HCT116 (cell line): ENCODE results near the gene PON3. TPM values are rescaled to one million over a fixed set of nuclear protein-coding genes. Genes with fewer than 3 reads are reported as not detected.

Source experiments
- ATAC-seq: fragments of 200-7000 bp; cut with Tn5 transposase; 2 replicates; pipeline ENCODE4 v1.9.1; 2020; ENCODE audit warnings: mild to moderate bottlenecking, moderate library complexity
- BruUV-seq: library from RNA; stranded (reverse); fragments of 400-500 nt; replicated peaks from 2 replicates; lab custom pipeline; 2021; lab: Mats Ljungman, UMichigan
- CTCF ChIA-PET: fragments of 300-600 bp; sonication (Branson Sonifier 250); formaldehyde crosslinking; loops from one replicate; lab custom pipeline; 2021; ENCODE audit warnings: antibody characterized with exemption; lab: Charles Lee
- POLR2A ChIA-PET: fragments of 300-600, 350-600 bp; sonication (Branson Sonifier 250); formaldehyde crosslinking; loops from one replicate; lab custom pipeline; 2021; ENCODE audit warnings: antibody characterized with exemption; lab: Charles Lee
- RAD21 ChIA-PET, 2 experiments: fragments of 300-600 bp; sonication (Branson Sonifier 250); formaldehyde crosslinking; loops; one replicate each; lab custom pipeline; 2023; ENCODE audit warnings: low total read pairs in 2 of 2; ENCODE audit not compliant: uncharacterized antibody in 2 of 2, unreplicated experiment in 2 of 2, low non-redundant PET in 1 of 2; lab: Charles Lee
- DNase-seq: peaks from one replicate; pipeline ENCODE4 v3.0.0-alpha.2; 2010; ENCODE audit warnings: low read depth, low spot score
- H2AFZ ChIP-seq: fragments of 200-600 bp; shearing (Covaris generic), sonication (generic); 2 replicates; pipeline ENCODE4 v1.6.1; 2017; ENCODE audit warnings: low read depth, mixed run types, mixed read lengths, antibody characterized with exemption, low read length; ENCODE audit not compliant: poor library complexity, severe bottlenecking
- H3K27ac ChIP-seq: 2 replicates; pipeline ENCODE4 v1.5.1; 2012; ENCODE audit warnings: low read depth, low read length
- H3K27me3 ChIP-seq: fragments of 200-600 bp; sonication (generic); 2 replicates; pipeline ENCODE4 v1.6.1; 2016; ENCODE audit warnings: mixed run types, low read length, mixed read lengths; ENCODE audit not compliant: insufficient read depth
- H3K36me3 ChIP-seq, 2 experiments: fragments of 200-500 bp in 1 of 2; fragments of 200-600 bp in 1 of 2; sonication (Bioruptor generic) in 1 of 2; sonication (generic) in 1 of 2; 2 replicates each; pipeline versions ENCODE4 v1.5.1 to v1.6.1; 2014 to 2016; ENCODE audit warnings: low read length in 2 of 2, inconsistent platforms in 1 of 2, mixed read lengths in 1 of 2, mixed run types in 1 of 2; ENCODE audit not compliant: insufficient read depth in 2 of 2, control insufficient read depth in 1 of 2
- H3K4me1 ChIP-seq, 2 experiments: fragments of 200-600 bp in 1 of 2; sonication (generic) in 1 of 2; 2 replicates each; pipeline versions ENCODE4 v1.5.1 to v1.6.1; 2012 to 2017; ENCODE audit warnings: low read length in 2 of 2, inconsistent platforms in 1 of 2, mild to moderate bottlenecking in 1 of 2, mixed read lengths in 1 of 2, mixed run types in 1 of 2, moderate library complexity in 1 of 2; ENCODE audit not compliant: insufficient read depth in 2 of 2, control insufficient read depth in 1 of 2
- H3K4me2 ChIP-seq: fragments of 200-600 bp; sonication (generic); 2 replicates; pipeline ENCODE4 v1.6.1; 2017; ENCODE audit warnings: mixed run types, low read length, mixed read lengths
- H3K4me3 ChIP-seq, 2 experiments: fragments of 200-600 bp in 1 of 2; sonication (generic) in 1 of 2; replicated peaks in 1 of 2; 2 replicates each; pipeline ENCODE4 v1.5.1; 2011 to 2016; ENCODE audit warnings: low read length in 2 of 2, control low read depth in 1 of 2, low read depth in 1 of 2, mild to moderate bottlenecking in 1 of 2, mixed read lengths in 1 of 2, mixed run types in 1 of 2
- H3K79me2 ChIP-seq: fragments of 200-600 bp; sonication (generic); 2 replicates; pipeline ENCODE4 v1.6.1; 2017; ENCODE audit warnings: mild to moderate bottlenecking, mixed run types, low read length, moderate library complexity, mixed read lengths; ENCODE audit not compliant: insufficient read depth
- H3K9ac ChIP-seq: fragments of 200-600 bp; sonication (generic); 2 replicates; pipeline ENCODE4 v1.6.1; 2016; ENCODE audit warnings: low read length, mixed read lengths
- H3K9me2 ChIP-seq: fragments of 200-600 bp; sonication (generic), shearing (Covaris generic); 2 replicates; pipeline ENCODE4 v1.6.1; 2017; ENCODE audit warnings: mixed run types, mild to moderate bottlenecking, moderate library complexity; ENCODE audit not compliant: insufficient read depth
- H3K9me3 ChIP-seq, 2 experiments: fragments of 200-500 bp in 1 of 2; fragments of 200-600 bp in 1 of 2; sonication (Bioruptor generic) in 1 of 2; sonication (generic) in 1 of 2; 2 replicates each; pipeline ENCODE4 v1.6.1; 2014 to 2017; ENCODE audit warnings: low read length in 2 of 2, mixed read lengths in 2 of 2, inconsistent platforms in 1 of 2, low read depth in 1 of 2, mild to moderate bottlenecking in 1 of 2, mixed run types in 1 of 2, moderate library complexity in 1 of 2; ENCODE audit not compliant: control insufficient read depth in 1 of 2, insufficient read depth in 1 of 2
- H4K20me1 ChIP-seq: fragments of 200-600 bp; sonication (generic), shearing (Covaris generic); 2 replicates; pipeline ENCODE4 v1.6.1; 2017; ENCODE audit warnings: mixed run types, mild to moderate bottlenecking, moderate library complexity; ENCODE audit not compliant: insufficient read depth
- ELF1 ChIP-seq: IDR thresholded peaks from 2 replicates; pipeline ENCODE4 v1.6.1; 2012; ENCODE audit warnings: low read depth, borderline replicate concordance
- FOSL1 ChIP-seq: IDR thresholded peaks from 2 replicates; pipeline ENCODE4 v1.6.1; 2012; ENCODE audit warnings: low read depth
- MAX ChIP-seq: IDR thresholded peaks from 2 replicates; pipeline ENCODE4 v1.6.1; 2012
- RAD21 ChIP-seq: IDR thresholded peaks from 2 replicates; pipeline ENCODE4 v1.6.1; 2012; ENCODE audit warnings: low read depth, mild to moderate bottlenecking
- REST ChIP-seq: IDR thresholded peaks from 2 replicates; pipeline ENCODE4 v1.6.1; 2012; ENCODE audit warnings: low read depth
- intact Hi-C: fragments of 100-400 bp; cut with micrococcal nuclease; formaldehyde crosslinking; loops from 2 replicates; pipeline ENCODE4 v1.10.0; 2022
- total RNA-seq: library from RNA; stranded (reverse); gene quantifications from one replicate; pipeline ENCODE4 v1.2.1, GENCODE V29; 2021; ENCODE audit not compliant: unreplicated experiment

Gene PON3
- total RNA-seq, 1 experiment from 2014 or later = 2.6 TPM

- no peaks in the 10 kb centered on the region for H4K20me1 ChIP-seq
- no peaks in the 10 kb centered on the region for H3K9me3 ChIP-seq
- no peaks in the 10 kb centered on the region for H3K27me3 ChIP-seq
- DNase-seq = no peak
- H3K4me3 ChIP-seq = no peak overlapping the region
- no peaks in the 10 kb centered on the region for H3K79me2 ChIP-seq
- H3K27ac ChIP-seq = no peak overlapping the region
- BruUV-seq = no TSS peak
- RAD21 ChIA-PET = no interaction called here
- H2AFZ ChIP-seq = no peak overlapping the region
- no peak for ATAC-seq
- CTCF ChIA-PET = no interaction called here
- H3K4me2 ChIP-seq = no peak overlapping the region
- no peaks in the 10 kb centered on the region for H3K4me1 ChIP-seq
- no peaks in the 10 kb centered on the region for H3K9me2 ChIP-seq
- POLR2A ChIA-PET = no interaction called here
- no peak overlapping the region for H3K9ac ChIP-seq
- H3K36me3 ChIP-seq = no peaks in the 10 kb centered on the region
- no peak for TF ChIP-seq MAX
- no peak for TF ChIP-seq FOSL1
- no peak for TF ChIP-seq REST
- TF ChIP-seq ELF1 = no peak
- TF ChIP-seq RAD21 = peak; percentile 32
- TF ChIP-seq, all 23 proteins: peak for 1
- intact Hi-C loops = no loop called here
Measured at GRCh38 chr7:95357623-95358022, 38.6 kb downstream of the PON3 start.
